HG02763 (cell line): ENCODE data around the gene PIWIL4.
"Not testable (repeated sequence)": the region's sequence is repeated elsewhere in the genome, so short reads cannot be mapped to it uniquely, and the experiment has no call there.

Source experiments
- ATAC-seq: cut with Tn5 transposase; IDR thresholded peaks from one replicate; pipeline ENCODE4 v1.9.1; 2021; ENCODE audit warnings: mild to moderate bottlenecking, moderate library complexity; ENCODE audit not compliant: unreplicated experiment

The PIWIL4 gene

GRCh38 chr11:94546886-94547285, 20.3 kb upstream of the PIWIL4 start:
- no peak for ATAC-seq

GRCh38 chr11:94549146-94549545, 18.0 kb upstream of the PIWIL4 start:
- ATAC-seq: no peak

GRCh38 chr11:94550513-94550912, 16.7 kb upstream of the PIWIL4 start:
- ATAC-seq: no peak

GRCh38 chr11:94553938-94554337, 13.2 kb upstream of the PIWIL4 start:
- no peak for ATAC-seq

- not testable (repeated sequence) for ATAC-seq
These were observed 11.3 kb upstream of the PIWIL4 start for GRCh38 chr11:94555752-94556329.

GRCh38 chr11:94557421-94557820, 9.7 kb upstream of the PIWIL4 start:
- no peak for ATAC-seq

GRCh38 chr11:94557992-94558391, 9.2 kb upstream of the PIWIL4 start:
- ATAC-seq: no peak

GRCh38 chr11:94558468-94558867, 8.7 kb upstream of the PIWIL4 start:
- ATAC-seq: no peak

GRCh38 chr11:94558932-94559331, 8.2 kb upstream of the PIWIL4 start:
- no peak for ATAC-seq

GRCh38 chr11:94559361-94559760, 7.8 kb upstream of the PIWIL4 start:
- no peak for ATAC-seq

- ATAC-seq: no peak
These were observed 6.3 kb upstream of the PIWIL4 start for GRCh38 chr11:94560834-94561233.

GRCh38 chr11:94563176-94563847, 3.9 kb upstream of the PIWIL4 start:
- no peak for ATAC-seq

- ATAC-seq: no peak
These were observed 3.2 kb upstream of the PIWIL4 start for GRCh38 chr11:94563848-94564467.

GRCh38 chr11:94568200-94568599, 1.0 kb downstream of the PIWIL4 start:
- ATAC-seq: no peak

GRCh38 chr11:94568717-94569116, 1.5 kb downstream of the PIWIL4 start:
- ATAC-seq: no peak

GRCh38 chr11:94572975-94573374, 5.8 kb downstream of the PIWIL4 start:
- ATAC-seq: not testable (repeated sequence)

- ATAC-seq: no peak
These were observed 7.2 kb downstream of the PIWIL4 start for GRCh38 chr11:94574193-94574961.

GRCh38 chr11:94576306-94576705, 9.1 kb downstream of the PIWIL4 start:
- no peak for ATAC-seq

- no peak for ATAC-seq
These were observed 10.7 kb downstream of the PIWIL4 start for GRCh38 chr11:94577841-94578240.

GRCh38 chr11:94581926-94582325, 14.8 kb downstream of the PIWIL4 start:
- no peak for ATAC-seq

GRCh38 chr11:94583213-94583865, 16.2 kb downstream of the PIWIL4 start:
- no peak for ATAC-seq
